ENCODE results near the gene ADAMTS17.

DNA sequence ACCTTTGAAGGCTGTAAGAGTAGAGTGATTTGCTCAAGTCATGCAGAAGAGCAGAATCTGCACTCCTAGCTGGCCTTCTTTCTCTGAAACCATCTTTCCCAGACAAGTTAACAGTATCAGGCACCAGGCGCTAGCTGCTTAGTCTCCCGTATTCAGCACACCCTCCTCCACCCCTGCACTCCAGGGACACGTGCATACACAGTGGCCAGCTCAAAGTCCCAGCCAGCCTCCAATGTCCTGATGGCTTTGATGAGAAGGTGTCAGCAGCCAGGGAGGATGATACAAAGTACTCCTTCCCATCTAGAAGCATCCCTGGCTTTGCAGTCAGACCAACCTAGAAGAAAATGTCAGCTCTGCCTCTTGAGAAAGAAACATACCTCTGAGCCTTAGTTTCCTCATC, 177.8 kb downstream of the ADAMTS17 start:
- TF ChIP-seq POLR2AphosphoS5 (IDR thresholded peaks at IDR 0.05; ENCODE audit: low read depth, low read length) (no peak), POLR2A (IDR thresholded peaks at IDR 0.05; ENCODE audit: low read depth, low read length) (no peak)
